Ascending aorta (tissue), 2 donors: ENCODE data around the gene GCNT3. TPM values are rescaled to one million over a fixed set of nuclear protein-coding genes. Genes with fewer than 3 reads are reported as not detected.
A peak's percentile ranks its signal among the peaks of the same experiment; 100 is the strongest.

ENCODE experiments used
- DNase-seq, 2 donors: peaks; one replicate each; pipeline ENCODE4 v3.0.0-alpha.2; 2019; ENCODE audit warnings: low spot score in 2 of 2
- H3K27ac ChIP-seq, 2 donors: fragments of 200-600 bp; sonication (generic); one replicate each; pipeline ENCODE4 v1.5.1; 2016 to 2017; ENCODE audit warnings: mild to moderate bottlenecking in 1 of 2
- H3K27me3 ChIP-seq: fragments of 200-600 bp; sonication (generic); one replicate; pipeline ENCODE4 v1.5.1; 2017
- H3K36me3 ChIP-seq, 2 donors: fragments of 200-600 bp; sonication (generic); one replicate each; pipeline ENCODE4 v1.5.1; 2016
- H3K4me1 ChIP-seq, 2 donors: fragments of 200-600 bp; sonication (generic); one replicate each; pipeline ENCODE4 v1.5.1; 2016 to 2017; ENCODE audit warnings: mild to moderate bottlenecking in 1 of 2
- H3K4me3 ChIP-seq, 2 donors: fragments of 200-600 bp; sonication (generic); one replicate each; pipeline ENCODE4 v1.5.1; 2016 to 2017; ENCODE audit warnings: mild to moderate bottlenecking in 1 of 2
- H3K9me3 ChIP-seq, 2 donors: fragments of 200-600 bp; sonication (generic); one replicate each; pipeline ENCODE4 v1.5.1; 2016
- intact Hi-C: fragments of 100-400 bp; cut with DNase I; formaldehyde crosslinking; loops from one replicate; pipeline ENCODE4 v1.15.1; 2023
- total RNA-seq: library from RNA; depleted of rRNA; stranded (reverse); fragments of >200 nt; gene quantifications from one replicate; pipeline ENCODE4 v1.1.0, GENCODE V29; 2016
- TF ChIP-seq, protein P1 (sequence below), 3 experiments: fragments of 200-600 bp in 2 of 3; fragments of 450-650 bp in 1 of 3; sonication (generic) in 2 of 3; IDR thresholded peaks; one replicate each; pipeline ENCODE4 v1.5.1; 2016 to 2019; ENCODE audit warnings: antibody characterized with exemption in 3 of 3, mild to moderate bottlenecking in 1 of 3, moderate library complexity in 1 of 3

The GCNT3 gene, protein sequence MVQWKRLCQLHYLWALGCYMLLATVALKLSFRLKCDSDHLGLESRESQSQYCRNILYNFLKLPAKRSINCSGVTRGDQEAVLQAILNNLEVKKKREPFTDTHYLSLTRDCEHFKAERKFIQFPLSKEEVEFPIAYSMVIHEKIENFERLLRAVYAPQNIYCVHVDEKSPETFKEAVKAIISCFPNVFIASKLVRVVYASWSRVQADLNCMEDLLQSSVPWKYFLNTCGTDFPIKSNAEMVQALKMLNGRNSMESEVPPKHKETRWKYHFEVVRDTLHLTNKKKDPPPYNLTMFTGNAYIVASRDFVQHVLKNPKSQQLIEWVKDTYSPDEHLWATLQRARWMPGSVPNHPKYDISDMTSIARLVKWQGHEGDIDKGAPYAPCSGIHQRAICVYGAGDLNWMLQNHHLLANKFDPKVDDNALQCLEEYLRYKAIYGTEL
- total RNA-seq, result not detected

DNA sequence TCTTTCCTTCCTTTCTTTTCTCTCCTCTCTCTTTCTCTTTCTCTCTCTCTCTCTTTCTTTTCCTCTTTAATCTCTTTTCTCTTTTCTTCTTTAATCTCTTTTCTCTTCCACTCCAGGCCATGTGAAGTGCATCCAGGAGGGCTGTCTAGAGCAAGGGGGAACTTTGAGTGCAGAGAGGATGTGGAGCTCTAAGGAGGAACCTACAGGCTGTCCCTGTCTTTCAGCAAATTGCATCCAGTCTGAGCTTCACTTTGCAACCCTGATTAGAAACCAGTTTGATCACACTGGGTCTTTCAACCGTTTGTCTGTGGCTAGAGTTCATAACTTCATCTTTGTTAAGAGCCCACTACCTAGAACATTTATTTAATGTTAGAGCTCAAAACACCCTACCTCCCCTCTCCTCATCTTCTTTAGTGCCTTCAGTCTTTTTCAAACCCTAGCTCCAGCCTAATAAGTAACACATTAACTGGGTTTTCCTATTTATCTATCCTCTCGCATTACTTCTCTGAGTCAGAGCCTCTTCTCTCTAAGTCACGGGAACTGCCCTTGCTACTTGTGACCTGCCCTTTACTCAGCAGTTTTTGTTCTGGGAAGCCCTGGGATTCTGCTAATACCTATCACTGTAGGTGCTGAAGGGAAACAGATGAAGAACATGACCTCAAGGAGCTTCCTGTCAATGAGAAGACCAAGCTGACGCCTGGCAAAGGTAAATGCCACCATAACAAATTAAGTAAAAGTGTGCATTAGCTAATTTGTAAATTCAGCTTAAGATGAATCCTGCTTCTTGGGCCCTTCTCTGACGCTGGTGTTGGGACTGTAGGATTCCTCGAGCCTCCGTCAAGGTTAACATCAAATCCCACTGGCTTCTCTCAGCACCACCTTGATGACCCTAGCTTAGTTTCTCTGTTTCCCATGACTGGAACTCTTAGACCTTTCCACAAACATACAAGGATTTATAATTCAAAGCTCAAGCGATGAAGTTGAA, at the start of gene GCNT3:
GCNT3 (plus strand) TSS at position 508 of the 985 bp plus-strand sequence. CDS start 6,456 bp downstream, outside the sequence.
- Histone ChIP-seq H3K36me3 (no peaks in the 10 kb centered on the region), H3K27ac (no peak within 1 kb of the TSS), H3K4me3 (no peak within 1 kb of the TSS), H3K4me1 (no peaks in the 10 kb centered on the region), H3K9me3 (no peaks in the 10 kb centered on the region), H3K27me3 (no peaks in the 10 kb centered on the region)
- DNase-seq, result no peak
- intact Hi-C loops, result no loop called here
- TF ChIP-seq, protein P1, sequence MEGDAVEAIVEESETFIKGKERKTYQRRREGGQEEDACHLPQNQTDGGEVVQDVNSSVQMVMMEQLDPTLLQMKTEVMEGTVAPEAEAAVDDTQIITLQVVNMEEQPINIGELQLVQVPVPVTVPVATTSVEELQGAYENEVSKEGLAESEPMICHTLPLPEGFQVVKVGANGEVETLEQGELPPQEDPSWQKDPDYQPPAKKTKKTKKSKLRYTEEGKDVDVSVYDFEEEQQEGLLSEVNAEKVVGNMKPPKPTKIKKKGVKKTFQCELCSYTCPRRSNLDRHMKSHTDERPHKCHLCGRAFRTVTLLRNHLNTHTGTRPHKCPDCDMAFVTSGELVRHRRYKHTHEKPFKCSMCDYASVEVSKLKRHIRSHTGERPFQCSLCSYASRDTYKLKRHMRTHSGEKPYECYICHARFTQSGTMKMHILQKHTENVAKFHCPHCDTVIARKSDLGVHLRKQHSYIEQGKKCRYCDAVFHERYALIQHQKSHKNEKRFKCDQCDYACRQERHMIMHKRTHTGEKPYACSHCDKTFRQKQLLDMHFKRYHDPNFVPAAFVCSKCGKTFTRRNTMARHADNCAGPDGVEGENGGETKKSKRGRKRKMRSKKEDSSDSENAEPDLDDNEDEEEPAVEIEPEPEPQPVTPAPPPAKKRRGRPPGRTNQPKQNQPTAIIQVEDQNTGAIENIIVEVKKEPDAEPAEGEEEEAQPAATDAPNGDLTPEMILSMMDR (IDR thresholded peaks at IDR 0.05), result no peak

- H3K36me3 ChIP-seq, result no peaks in the 10 kb centered on the region
- no peaks in the 10 kb centered on the region for H3K4me1 ChIP-seq
- peaks cover 0 to 15% of the 10 kb centered on the region in 2 donors for H3K9me3 ChIP-seq
- TF ChIP-seq, protein P1 (IDR thresholded peaks at IDR 0.05), result peak in 1 of 3 experiments; percentile 8
- no peak overlapping the region for H3K27ac ChIP-seq
- DNase-seq, result no peak
- intact Hi-C loops, result no loop called here
- H3K4me3 ChIP-seq, result no peak overlapping the region
- H3K27me3 ChIP-seq, result no peaks in the 10 kb centered on the region
Measured at GRCh38 chr15:59562448-59563186, 49.0 kb upstream of the GCNT3 start.

- TF ChIP-seq, protein P1 (IDR thresholded peaks at IDR 0.05), result no peak
- peaks cover 0 to 15% of the 10 kb centered on the region in 2 donors for H3K9me3 ChIP-seq
- H3K4me3 ChIP-seq, result no peak overlapping the region
- no peak overlapping the region for H3K27ac ChIP-seq
- no peaks in the 10 kb centered on the region for H3K27me3 ChIP-seq
- no peaks in the 10 kb centered on the region for H3K4me1 ChIP-seq
- no peaks in the 10 kb centered on the region for H3K36me3 ChIP-seq
- intact Hi-C loops, result no loop called here
- no peak for DNase-seq
Measured at GRCh38 chr15:59565299-59565698, 46.3 kb upstream of the GCNT3 start.

DNA sequence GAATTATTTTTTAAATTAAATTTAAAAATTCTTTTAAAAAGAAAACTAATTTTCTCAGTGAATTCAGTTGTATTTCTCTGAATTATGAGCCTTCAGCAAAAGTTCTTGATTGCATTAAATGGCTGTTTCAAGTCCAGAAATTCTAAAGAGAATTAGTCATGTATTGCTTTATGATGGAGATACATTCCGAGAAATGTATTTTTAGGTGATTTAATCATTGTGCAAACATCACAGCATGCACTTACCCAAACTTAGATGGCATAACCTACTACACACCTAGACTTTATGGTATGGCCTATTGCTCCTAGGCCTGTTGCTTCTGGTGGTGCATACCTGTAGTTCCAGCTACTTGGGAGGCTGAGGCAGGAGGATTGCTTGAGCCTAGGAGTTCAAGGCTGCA, 44.3 kb upstream of the GCNT3 start:
- Histone ChIP-seq H3K4me1 (no peaks in the 10 kb centered on the region), H3K36me3 (no peaks in the 10 kb centered on the region), H3K4me3 (no peak overlapping the region), H3K27ac (no peak overlapping the region), H3K27me3 (no peaks in the 10 kb centered on the region), H3K9me3 (peaks cover 0 to 15% of the 10 kb centered on the region in 2 donors)
- intact Hi-C loops, result no loop called here
- DNase-seq, result no peak
- TF ChIP-seq, protein P1 (IDR thresholded peaks at IDR 0.05), result no peak

DNA sequence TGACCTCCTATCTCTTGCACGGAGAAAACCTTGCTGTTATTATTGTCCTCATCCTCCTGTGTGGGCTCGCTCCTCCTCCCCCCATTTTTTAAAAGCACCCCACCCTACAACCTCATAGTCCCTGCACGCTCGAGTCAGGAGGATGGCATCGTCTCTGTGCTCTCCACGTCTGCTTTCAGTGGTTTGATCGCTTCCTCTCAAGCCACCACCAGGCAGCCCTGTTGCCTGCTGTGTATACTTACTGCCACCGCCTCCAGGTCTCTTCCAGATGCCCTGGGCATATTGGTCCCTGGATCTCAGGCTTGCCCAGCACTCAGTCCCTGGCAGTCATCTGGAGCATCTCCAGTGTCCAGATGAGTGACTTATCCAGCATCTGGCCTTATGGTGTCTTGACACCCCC, 42.1 kb upstream of the GCNT3 start:
- intact Hi-C loops, result no loop called here
- no peak overlapping the region for H3K27ac ChIP-seq
- no peak overlapping the region for H3K4me3 ChIP-seq
- no peaks in the 10 kb centered on the region for H3K36me3 ChIP-seq
- H3K4me1 ChIP-seq, result no peaks in the 10 kb centered on the region
- no peaks in the 10 kb centered on the region for H3K27me3 ChIP-seq
- DNase-seq, result no peak
- H3K9me3 ChIP-seq, result peaks cover 0 to 15% of the 10 kb centered on the region in 2 donors
- TF ChIP-seq, protein P1 (IDR thresholded peaks at IDR 0.05), result no peak
